ENCODE measurements around the gene NTM. TPM values are rescaled to one million over a fixed set of nuclear protein-coding genes. Genes with fewer than 3 reads are reported as not detected.

The NTM gene
- total RNA-seq, 1 donor from 2014 or later = 92.1 TPM

DNA sequence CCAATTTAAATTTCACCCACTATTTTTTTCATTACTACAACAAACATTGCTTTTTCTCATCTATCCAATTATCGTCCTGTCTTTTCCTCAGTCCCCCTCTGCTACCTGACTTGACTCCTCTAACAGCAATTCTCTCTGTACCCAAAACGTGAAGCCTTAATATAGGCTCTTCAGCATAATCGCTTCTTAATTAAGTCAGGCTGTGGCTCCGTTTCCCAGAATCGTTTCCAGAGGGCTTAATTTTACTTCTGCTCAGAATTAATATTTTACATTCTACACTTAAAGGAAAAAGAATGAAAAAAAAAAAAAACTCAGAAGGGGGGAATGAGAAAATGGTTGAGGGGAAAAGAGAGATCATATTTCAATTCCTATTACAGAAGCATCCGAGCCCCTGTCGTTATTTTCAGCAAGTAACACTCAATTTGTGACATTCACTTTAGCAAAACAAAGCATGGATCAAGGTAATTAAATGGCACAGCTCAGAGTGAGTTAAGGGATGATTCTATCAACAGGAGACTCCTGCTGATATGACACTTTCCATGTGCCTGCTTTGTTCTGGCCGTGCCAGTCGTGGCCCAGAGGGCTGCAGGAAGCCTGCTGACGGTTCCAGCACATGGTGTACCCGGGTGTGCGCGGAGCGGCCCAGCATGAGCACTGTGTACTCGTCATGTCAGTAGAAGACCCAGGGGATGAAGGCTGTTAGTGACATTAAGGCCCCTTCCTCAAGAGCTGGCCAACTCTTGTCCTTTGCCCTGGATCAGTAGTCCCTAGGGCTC, 272.5 kb downstream of the NTM start:
- Mint-ChIP-seq H3K4me1 (ENCODE audit: low read depth) (peaks cover 1% of the 10 kb centered on the region), H3K36me3 (ENCODE audit: low read depth) (peaks cover 1% of the 10 kb centered on the region), H3K27ac (ENCODE audit: unreplicated experiment) (no peak overlapping the region), H3K27me3 (ENCODE audit: low read depth) (peaks cover 12% of the 10 kb centered on the region), H3K9me3 (ENCODE audit: low read depth) (peaks cover 1% of the 10 kb centered on the region), H3K4me3 (ENCODE audit: unreplicated experiment) (no peak overlapping the region)
- TF ChIP-seq, protein P1, sequence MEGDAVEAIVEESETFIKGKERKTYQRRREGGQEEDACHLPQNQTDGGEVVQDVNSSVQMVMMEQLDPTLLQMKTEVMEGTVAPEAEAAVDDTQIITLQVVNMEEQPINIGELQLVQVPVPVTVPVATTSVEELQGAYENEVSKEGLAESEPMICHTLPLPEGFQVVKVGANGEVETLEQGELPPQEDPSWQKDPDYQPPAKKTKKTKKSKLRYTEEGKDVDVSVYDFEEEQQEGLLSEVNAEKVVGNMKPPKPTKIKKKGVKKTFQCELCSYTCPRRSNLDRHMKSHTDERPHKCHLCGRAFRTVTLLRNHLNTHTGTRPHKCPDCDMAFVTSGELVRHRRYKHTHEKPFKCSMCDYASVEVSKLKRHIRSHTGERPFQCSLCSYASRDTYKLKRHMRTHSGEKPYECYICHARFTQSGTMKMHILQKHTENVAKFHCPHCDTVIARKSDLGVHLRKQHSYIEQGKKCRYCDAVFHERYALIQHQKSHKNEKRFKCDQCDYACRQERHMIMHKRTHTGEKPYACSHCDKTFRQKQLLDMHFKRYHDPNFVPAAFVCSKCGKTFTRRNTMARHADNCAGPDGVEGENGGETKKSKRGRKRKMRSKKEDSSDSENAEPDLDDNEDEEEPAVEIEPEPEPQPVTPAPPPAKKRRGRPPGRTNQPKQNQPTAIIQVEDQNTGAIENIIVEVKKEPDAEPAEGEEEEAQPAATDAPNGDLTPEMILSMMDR (IDR thresholded peaks at IDR 0.05) = no peak
- DNase-seq (ENCODE audit: low spot score) = no peak

DNA sequence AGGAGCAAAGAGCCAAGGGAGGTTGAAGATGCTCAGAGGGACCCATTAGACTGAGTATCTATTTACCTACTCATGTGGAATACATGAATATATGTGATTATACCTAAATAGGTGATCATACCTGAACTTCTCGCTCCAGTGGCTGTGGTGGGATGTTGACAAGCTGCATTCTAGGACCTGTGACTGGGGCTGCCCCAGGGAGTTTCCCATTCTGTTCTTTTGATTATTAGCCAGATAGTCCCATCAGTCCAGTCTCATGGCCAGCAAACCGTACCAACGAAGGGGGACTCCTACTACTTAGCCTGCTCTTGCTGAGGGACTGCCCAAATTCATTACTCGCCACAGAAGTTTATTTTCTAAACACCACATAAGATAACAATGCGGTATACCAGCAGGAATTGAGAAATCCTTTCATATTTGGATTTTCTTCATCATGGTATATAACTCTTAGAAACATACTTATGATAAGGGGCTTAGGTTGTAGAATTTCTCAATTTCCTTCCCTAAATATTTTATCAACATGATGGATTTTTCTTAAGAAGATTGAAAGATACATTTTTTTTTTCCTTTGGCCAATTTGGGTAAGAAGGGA, 273.9 kb downstream of the NTM start:
- no peak overlapping the region for H3K27ac Mint-ChIP-seq (ENCODE audit: unreplicated experiment)
- H3K4me3 Mint-ChIP-seq (ENCODE audit: unreplicated experiment) = no peak overlapping the region
- peaks cover 14% of the 10 kb centered on the region for H3K27me3 Mint-ChIP-seq (ENCODE audit: low read depth)
- no peak for DNase-seq (ENCODE audit: low spot score)
- H3K4me1 Mint-ChIP-seq (ENCODE audit: low read depth) = no peaks in the 10 kb centered on the region
- peaks cover 6% of the 10 kb centered on the region for H3K9me3 Mint-ChIP-seq (ENCODE audit: low read depth)
- TF ChIP-seq, protein P1 (IDR thresholded peaks at IDR 0.05) = no peak
- H3K36me3 Mint-ChIP-seq (ENCODE audit: low read depth) = peaks cover 2% of the 10 kb centered on the region

DNA sequence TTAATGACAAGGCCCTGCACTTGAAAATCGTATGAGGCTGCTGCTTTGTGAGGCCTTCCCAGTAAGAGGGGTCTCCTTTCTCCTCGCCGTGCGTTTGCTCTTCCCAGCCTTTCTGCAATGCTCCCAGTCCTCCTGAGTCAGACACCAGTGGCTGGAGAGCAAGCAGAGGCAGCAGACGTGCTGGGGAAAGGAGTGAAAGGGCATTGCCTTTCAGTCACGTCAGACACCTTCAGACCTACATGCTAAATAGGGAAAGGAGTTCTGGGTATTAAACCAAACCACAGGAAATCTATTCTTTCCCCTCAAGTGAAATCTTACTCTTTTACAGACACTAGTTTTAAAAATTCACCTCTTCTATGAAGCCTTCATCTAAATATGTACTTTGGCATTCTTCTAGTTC, 274.8 kb downstream of the NTM start:
- Mint-ChIP-seq H3K4me3 (ENCODE audit: unreplicated experiment) (no peak overlapping the region), H3K27ac (ENCODE audit: unreplicated experiment) (no peak overlapping the region), H3K9me3 (ENCODE audit: low read depth) (peaks cover 6% of the 10 kb centered on the region), H3K27me3 (ENCODE audit: low read depth) (peaks cover 19% of the 10 kb centered on the region), H3K36me3 (ENCODE audit: low read depth) (peaks cover 2% of the 10 kb centered on the region), H3K4me1 (ENCODE audit: low read depth) (no peaks in the 10 kb centered on the region)
- TF ChIP-seq, protein P1 (IDR thresholded peaks at IDR 0.05) = no peak
- no peak for DNase-seq (ENCODE audit: low spot score)

DNA sequence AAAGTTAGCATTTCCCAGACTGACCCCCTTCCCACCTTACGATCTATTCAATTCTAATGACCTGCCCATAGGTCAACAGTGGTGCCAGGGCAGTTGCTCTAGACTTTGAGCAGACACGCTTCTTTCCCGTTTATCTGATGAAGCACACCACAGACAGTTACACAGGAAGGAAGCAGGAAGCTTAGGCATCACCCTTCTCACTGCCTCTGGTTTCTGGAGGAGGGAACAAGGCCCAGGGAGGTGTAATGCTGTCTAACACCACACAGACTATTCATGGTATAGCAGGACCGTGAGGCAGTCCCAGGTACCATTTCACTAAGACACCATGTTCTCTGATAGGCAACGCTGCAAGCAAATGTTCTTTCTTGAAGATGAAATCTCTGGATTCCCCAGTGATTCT, 279.4 kb downstream of the NTM start:
- Mint-ChIP-seq H3K27me3 (ENCODE audit: low read depth) (peaks cover 28% of the 10 kb centered on the region), H3K36me3 (ENCODE audit: low read depth) (peaks cover 2% of the 10 kb centered on the region), H3K9me3 (ENCODE audit: low read depth) (peaks cover 6% of the 10 kb centered on the region)

DNA sequence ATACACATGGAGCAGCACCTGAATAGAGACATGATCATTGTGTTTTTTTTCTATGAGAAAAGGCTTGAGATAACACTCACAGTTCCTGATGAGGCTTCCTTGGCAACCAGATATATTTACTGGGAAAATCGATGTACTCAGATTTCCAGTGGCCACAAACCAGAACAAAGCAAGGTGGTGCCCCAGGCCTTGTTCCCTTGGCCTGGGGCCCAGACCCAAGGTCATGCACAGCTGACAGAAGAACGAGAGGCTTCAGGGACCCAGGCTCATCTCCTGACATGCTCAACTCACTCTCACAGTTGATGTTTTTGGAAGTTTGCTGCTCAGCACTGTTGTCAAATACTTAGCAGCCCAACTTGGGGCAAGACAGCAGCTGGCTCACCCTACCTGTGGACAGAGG, 281.8 kb downstream of the NTM start:
- Mint-ChIP-seq H3K36me3 (ENCODE audit: low read depth) (peaks cover 2% of the 10 kb centered on the region), H3K9me3 (ENCODE audit: low read depth) (peaks cover 6% of the 10 kb centered on the region), H3K27ac (ENCODE audit: unreplicated experiment) (no peak overlapping the region), H3K4me3 (ENCODE audit: unreplicated experiment) (no peak overlapping the region), H3K27me3 (ENCODE audit: low read depth) (peaks cover 38% of the 10 kb centered on the region), H3K4me1 (ENCODE audit: low read depth) (no peaks in the 10 kb centered on the region)
- TF ChIP-seq, protein P1 (IDR thresholded peaks at IDR 0.05) = no peak
- no peak for DNase-seq (ENCODE audit: low spot score)

More for the DNA sequence above, 279.4 kb downstream of the NTM start:
- H3K4me3 Mint-ChIP-seq (ENCODE audit: unreplicated experiment) = no peak overlapping the region
- H3K27ac Mint-ChIP-seq (ENCODE audit: unreplicated experiment) = no peak overlapping the region
- DNase-seq (ENCODE audit: low spot score) = no peak
- TF ChIP-seq, protein P1 (IDR thresholded peaks at IDR 0.05) = no peak
- no peaks in the 10 kb centered on the region for H3K4me1 Mint-ChIP-seq (ENCODE audit: low read depth)
